ENCODE data around the gene LAMTOR5. TPM values are rescaled to one million over a fixed set of nuclear protein-coding genes. Genes with fewer than 3 reads are reported as not detected.

Gene LAMTOR5
- total and polyA plus RNA-seq, 2 of the 13 experiments (the other 11 are each of a cell fraction or from before 2014, with no cell fraction given): 96.7 to 400 TPM

DNA sequence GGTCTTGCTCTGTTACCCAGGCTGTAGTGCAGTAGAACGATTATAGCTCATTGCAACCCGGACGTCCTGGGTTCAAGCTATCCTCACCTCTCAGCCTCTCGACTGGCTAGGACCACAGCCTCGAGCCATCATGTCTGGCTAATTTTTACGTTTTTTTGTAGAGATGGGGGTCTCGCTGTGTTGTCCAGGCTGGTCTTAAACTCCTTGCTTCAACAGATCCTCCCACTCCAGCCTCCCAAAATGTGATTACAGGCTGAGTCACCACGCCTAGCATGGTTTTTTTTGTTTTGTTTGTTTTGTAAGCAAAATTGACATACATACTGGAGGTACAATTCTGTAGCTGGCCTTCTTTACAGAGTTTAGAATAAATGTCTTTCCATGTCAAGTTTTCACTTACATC lies 994 bp upstream of the LAMTOR5 start:
- WGBS (ENCODE audit: low lambda C conversion rate): 70% methylated on average over 8 of the region's 8 CpGs
- H3K4me2 ChIP-seq (ENCODE audit: low read depth, low read length): peak overlapping the region; percentile 93
- H3K4me3 ChIP-seq (replicated peaks in 1 of 3; ENCODE audit: insufficient read depth in 1 of 3, low read depth in 2 of 3, low read length in 3 of 3): peak overlapping the region; percentile 90 to 98 (median 92); a peak in 5 of 6 replicates
- H4K20me1 ChIP-seq (ENCODE audit: insufficient read depth, low read length): no peaks in the 10 kb centered on the region
- DNase-seq (ENCODE audit: low spot score) (no peak), ATAC-seq (no peak), FAIRE-seq (no peak)
- H3K79me2 ChIP-seq (ENCODE audit: insufficient read depth, low read length): peaks cover 21% of the 10 kb centered on the region
- peaks cover 4 to 13% of the 10 kb centered on the region in 2 experiments; a peak in 3 of 5 replicates for H3K36me3 ChIP-seq (replicated peaks in 1 of 2; ENCODE audit: control insufficient read depth in 1 of 2, insufficient read depth in 2 of 2, low read length in 2 of 2)
- H3K9ac ChIP-seq (ENCODE audit: insufficient read depth, low read depth, low read length): peak overlapping the region; percentile 93
- no peaks in the 10 kb centered on the region for H3K9me3 ChIP-seq (ENCODE audit: low read length)
- in situ Hi-C loops (cut with HindIII; ENCODE audit: extremely low pct_ligation_motif_present, low pct_unique_long_range_greater_than_20kb): no loop called here
- H2AFZ ChIP-seq (ENCODE audit: low read length): no peak overlapping the region
- BruUV-seq (replicated peaks): no TSS peak
- ChIA-PET POLR2A (interaction anchor here (1.1 to 2.3 kb wide), 3 partner anchors 16 to 70 kb away, joined by 4 to 30 read pairs (median 5); partner anchors contain the start of gene RBM15), CTCF (ENCODE audit: low intra/inter-chr PET ratio, low total read pairs) (no interaction called here)
- H3K27me3 ChIP-seq (ENCODE audit: control insufficient read depth in 1 of 2, insufficient read depth in 2 of 2, low read length in 2 of 2): no peaks in the 10 kb centered on the region; a peak in 1 of 5 replicates
- intact Hi-C loops (cut with micrococcal nuclease; ENCODE audit: unreplicated experiment): no loop called here
- no peak overlapping the region for H3K27ac ChIP-seq (ENCODE audit: extremely low read length, insufficient read depth, low read length)
- TF ChIP-seq KAT7 (CRISPR knock-in tag; IDR thresholded peaks at IDR 0.05; ENCODE audit: borderline replicate concordance) (no peak), ZNF562 (CRISPR knock-in tag; IDR thresholded peaks at IDR 0.05; ENCODE audit: borderline replicate concordance) (no peak), MTF1 (CRISPR knock-in tag; IDR thresholded peaks at IDR 0.05) (no peak), ZNF121 (CRISPR knock-in tag; IDR thresholded peaks at IDR 0.05) (peak; percentile 48; the same call in 1 of the 2 replicates), FOSL2 (CRISPR knock-in tag; IDR thresholded peaks at IDR 0.05) (peak; percentile 21; the same call in 1 of the 2 replicates)
- TF ChIP-seq, protein P1, sequence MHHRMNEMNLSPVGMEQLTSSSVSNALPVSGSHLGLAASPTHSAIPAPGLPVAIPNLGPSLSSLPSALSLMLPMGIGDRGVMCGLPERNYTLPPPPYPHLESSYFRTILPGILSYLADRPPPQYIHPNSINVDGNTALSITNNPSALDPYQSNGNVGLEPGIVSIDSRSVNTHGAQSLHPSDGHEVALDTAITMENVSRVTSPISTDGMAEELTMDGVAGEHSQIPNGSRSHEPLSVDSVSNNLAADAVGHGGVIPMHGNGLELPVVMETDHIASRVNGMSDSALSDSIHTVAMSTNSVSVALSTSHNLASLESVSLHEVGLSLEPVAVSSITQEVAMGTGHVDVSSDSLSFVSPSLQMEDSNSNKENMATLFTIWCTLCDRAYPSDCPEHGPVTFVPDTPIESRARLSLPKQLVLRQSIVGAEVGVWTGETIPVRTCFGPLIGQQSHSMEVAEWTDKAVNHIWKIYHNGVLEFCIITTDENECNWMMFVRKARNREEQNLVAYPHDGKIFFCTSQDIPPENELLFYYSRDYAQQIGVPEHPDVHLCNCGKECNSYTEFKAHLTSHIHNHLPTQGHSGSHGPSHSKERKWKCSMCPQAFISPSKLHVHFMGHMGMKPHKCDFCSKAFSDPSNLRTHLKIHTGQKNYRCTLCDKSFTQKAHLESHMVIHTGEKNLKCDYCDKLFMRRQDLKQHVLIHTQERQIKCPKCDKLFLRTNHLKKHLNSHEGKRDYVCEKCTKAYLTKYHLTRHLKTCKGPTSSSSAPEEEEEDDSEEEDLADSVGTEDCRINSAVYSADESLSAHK (CRISPR knock-in tag; IDR thresholded peaks at IDR 0.05; ENCODE audit: borderline replicate concordance): no peak
- H3K4me1 ChIP-seq (ENCODE audit: insufficient read depth, low read length): peaks cover 24% of the 10 kb centered on the region

Data from HepG2 (cell line).